ENCODE measurements around the gene SLN.
"Not testable (repeated sequence)": the region's sequence is repeated elsewhere in the genome, so short reads cannot be mapped to it uniquely, and the experiment has no call there.

Gene SLN

GRCh38 chr11:107711861-107712755, at the start of gene SLN:
Gene SLN, minus strand, starts transcription at chr11:107712056.
- DNase-seq: no peak

GRCh38 chr11:107758719-107759355, 47.0 kb upstream of the SLN start:
- not testable (repeated sequence) for DNase-seq

- DNase-seq: no peak
These were observed 45.8 kb upstream of the SLN start for GRCh38 chr11:107757661-107758060.

- DNase-seq: no peak
These were observed 44.7 kb upstream of the SLN start for GRCh38 chr11:107756553-107756952.

- DNase-seq: no peak
These were observed 41.3 kb upstream of the SLN start for GRCh38 chr11:107752949-107753822.

- DNase-seq: no peak
These were observed 40.7 kb upstream of the SLN start for GRCh38 chr11:107752508-107752907.

- DNase-seq: no peak
These were observed 39.2 kb upstream of the SLN start for GRCh38 chr11:107751082-107751481.

GRCh38 chr11:107750313-107750712, 38.5 kb upstream of the SLN start:
- no peak for DNase-seq

GRCh38 chr11:107747622-107748021, 35.8 kb upstream of the SLN start:
- no peak for DNase-seq

- DNase-seq: no peak
These were observed 32.9 kb upstream of the SLN start for GRCh38 chr11:107744736-107745135.

- no peak for DNase-seq
These were observed 31.3 kb upstream of the SLN start for GRCh38 chr11:107743191-107743590.

GRCh38 chr11:107741044-107741823, 29.4 kb upstream of the SLN start:
- no peak for DNase-seq

GRCh38 chr11:107740271-107740670, 28.4 kb upstream of the SLN start:
- DNase-seq: no peak

- DNase-seq: no peak
These were observed 24.7 kb upstream of the SLN start for GRCh38 chr11:107736546-107736945.

- no peak for DNase-seq
These were observed 21.7 kb upstream of the SLN start for GRCh38 chr11:107733518-107733917.

- DNase-seq: no peak
These were observed 20.8 kb upstream of the SLN start for GRCh38 chr11:107732689-107733051.

GRCh38 chr11:107731941-107732688, 20.3 kb upstream of the SLN start:
- DNase-seq: no peak

- no peak for DNase-seq
These were observed 10.8 kb upstream of the SLN start for GRCh38 chr11:107722662-107723061.

- DNase-seq: no peak
These were observed 9.4 kb upstream of the SLN start for GRCh38 chr11:107721207-107721606.

- no peak for DNase-seq
These were observed 8.5 kb upstream of the SLN start for GRCh38 chr11:107720303-107720774.

GRCh38 chr11:107719557-107720302, 7.9 kb upstream of the SLN start:
- no peak for DNase-seq
